ENCODE measurements around the gene IQSEC1. TPM values are rescaled to one million over a fixed set of nuclear protein-coding genes. Genes with fewer than 3 reads are reported as not detected.

IQSEC1 gene
- polyA plus RNA-seq, 3 donors, result 17.7 to 61.7 (median 30.3) TPM

DNA sequence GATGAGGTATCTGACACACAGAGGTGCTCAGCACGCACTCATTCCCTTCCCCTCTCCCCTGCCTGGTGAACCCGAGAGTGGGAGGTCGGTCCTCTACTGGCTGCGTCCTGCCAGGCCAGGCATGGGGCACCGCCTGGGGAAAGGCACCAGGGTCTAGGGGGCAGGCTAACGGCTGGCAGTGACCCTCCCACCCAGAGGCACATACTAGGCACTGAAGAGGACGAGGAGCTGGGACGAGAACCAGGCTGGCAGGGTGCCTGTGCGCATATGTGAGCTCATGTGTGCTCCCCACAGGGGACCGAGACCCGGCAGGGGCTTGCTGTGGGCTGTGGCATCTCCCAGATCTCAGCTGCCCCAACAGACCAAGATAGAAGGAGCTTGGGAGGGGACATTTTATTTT, 86.7 kb downstream of the IQSEC1 start:
- H3K27me3 ChIP-seq (ENCODE audit: control insufficient read depth in 2 of 2, insufficient read depth in 2 of 2, low read length in 2 of 2), result no peaks in the 10 kb centered on the region
- 95% methylated on average over 7 of the region's 11 CpGs for WGBS (ENCODE audit: insufficient coverage)
- H2AFZ ChIP-seq (ENCODE audit: insufficient read depth, low read depth, low read length, poor library complexity, severe bottlenecking), result no peak overlapping the region
- no peaks in the 10 kb centered on the region for H3K9me3 ChIP-seq (replicated peaks in 1 of 2; ENCODE audit: control insufficient read depth in 1 of 2, insufficient read depth in 1 of 2, low read length in 2 of 2)
- peaks cover 98% of the 10 kb centered on the region for H3K79me2 ChIP-seq (ENCODE audit: insufficient read depth, low read length)
- peaks cover 100% of the 10 kb centered on the region for H4K20me1 ChIP-seq (ENCODE audit: insufficient read depth, low read length)
- Mint-ChIP-seq H3K27ac (no peak overlapping the region), H3K4me3 (no peak overlapping the region), H3K9me3 (no peaks in the 10 kb centered on the region), H3K36me3 (peaks cover 76 to 85% of the 10 kb centered on the region in 2 donors), H3K27me3 (ENCODE audit: low read depth in 3 of 3) (peaks cover 0 to 12% (median 9%) of the 10 kb centered on the region in 3 donors), H3K4me1 (peaks cover 56% of the 10 kb centered on the region)
- TF ChIP-seq, protein P1, sequence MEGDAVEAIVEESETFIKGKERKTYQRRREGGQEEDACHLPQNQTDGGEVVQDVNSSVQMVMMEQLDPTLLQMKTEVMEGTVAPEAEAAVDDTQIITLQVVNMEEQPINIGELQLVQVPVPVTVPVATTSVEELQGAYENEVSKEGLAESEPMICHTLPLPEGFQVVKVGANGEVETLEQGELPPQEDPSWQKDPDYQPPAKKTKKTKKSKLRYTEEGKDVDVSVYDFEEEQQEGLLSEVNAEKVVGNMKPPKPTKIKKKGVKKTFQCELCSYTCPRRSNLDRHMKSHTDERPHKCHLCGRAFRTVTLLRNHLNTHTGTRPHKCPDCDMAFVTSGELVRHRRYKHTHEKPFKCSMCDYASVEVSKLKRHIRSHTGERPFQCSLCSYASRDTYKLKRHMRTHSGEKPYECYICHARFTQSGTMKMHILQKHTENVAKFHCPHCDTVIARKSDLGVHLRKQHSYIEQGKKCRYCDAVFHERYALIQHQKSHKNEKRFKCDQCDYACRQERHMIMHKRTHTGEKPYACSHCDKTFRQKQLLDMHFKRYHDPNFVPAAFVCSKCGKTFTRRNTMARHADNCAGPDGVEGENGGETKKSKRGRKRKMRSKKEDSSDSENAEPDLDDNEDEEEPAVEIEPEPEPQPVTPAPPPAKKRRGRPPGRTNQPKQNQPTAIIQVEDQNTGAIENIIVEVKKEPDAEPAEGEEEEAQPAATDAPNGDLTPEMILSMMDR (IDR thresholded peaks at IDR 0.05), result no peak
- no peak overlapping the region for H3K4me3 ChIP-seq (replicated peaks in 1 of 3; ENCODE audit: low read depth in 2 of 3, low read length in 3 of 3)
- peaks cover 24 to 90% of the 10 kb centered on the region in 2 donors for H3K36me3 ChIP-seq (replicated peaks in 1 of 2; ENCODE audit: control insufficient read depth in 1 of 2, insufficient read depth in 2 of 2, low read length in 2 of 2)
- no peak for DNase-seq
- intact Hi-C loops (cut with micrococcal nuclease), result no loop called here
- H3K9ac ChIP-seq (ENCODE audit: insufficient read depth, low read length, poor library complexity, severe bottlenecking), result no peak overlapping the region
- no peak overlapping the region for H3K27ac ChIP-seq (ENCODE audit: low read depth in 1 of 2, low read length in 2 of 2)
- no peak overlapping the region for H3K4me2 ChIP-seq (replicated peaks; ENCODE audit: extremely low read depth, low read length, poor library complexity, severe bottlenecking)
- peaks cover 7 to 17% of the 10 kb centered on the region in 2 donors for H3K4me1 ChIP-seq (ENCODE audit: control insufficient read depth in 1 of 2, insufficient read depth in 2 of 2, low read length in 2 of 2)

DNA sequence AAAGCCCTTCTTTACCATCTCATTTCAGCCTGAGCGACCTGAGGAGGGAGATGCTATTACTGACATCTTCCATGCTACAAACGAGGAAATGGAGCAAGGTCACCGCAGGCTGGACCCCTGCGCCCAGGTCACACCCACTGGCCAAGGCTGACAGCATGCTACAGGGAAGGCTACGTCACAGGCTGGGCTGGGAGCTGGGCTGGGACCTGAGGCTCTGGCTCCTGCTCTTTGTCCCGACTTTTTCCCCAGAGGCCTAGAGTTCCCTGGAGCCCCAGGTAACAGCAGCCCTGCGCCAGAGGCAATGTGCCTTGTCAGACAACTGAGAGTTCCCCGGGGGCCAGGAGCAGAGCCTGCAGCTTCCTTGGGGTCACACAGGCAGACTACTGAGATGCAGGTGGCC, 87.2 kb downstream of the IQSEC1 start:
- TF ChIP-seq, protein P1 (IDR thresholded peaks at IDR 0.05), result no peak
- peaks cover 24 to 90% of the 10 kb centered on the region in 2 donors for H3K36me3 ChIP-seq (replicated peaks in 1 of 2; ENCODE audit: control insufficient read depth in 1 of 2, insufficient read depth in 2 of 2, low read length in 2 of 2)
- Mint-ChIP-seq H3K27me3 (ENCODE audit: low read depth in 3 of 3) (peaks cover 0 to 9% (median 7%) of the 10 kb centered on the region in 3 donors), H3K36me3 (peaks cover 75 to 84% of the 10 kb centered on the region in 2 donors), H3K9me3 (no peaks in the 10 kb centered on the region), H3K4me3 (no peak overlapping the region), H3K27ac (no peak overlapping the region), H3K4me1 (peaks cover 54% of the 10 kb centered on the region)
- H3K27ac ChIP-seq (ENCODE audit: low read depth in 1 of 2, low read length in 2 of 2), result no peak overlapping the region
- no peak for DNase-seq
- no peaks in the 10 kb centered on the region for H3K9me3 ChIP-seq (replicated peaks in 1 of 2; ENCODE audit: control insufficient read depth in 1 of 2, insufficient read depth in 1 of 2, low read length in 2 of 2)
- H3K4me2 ChIP-seq (replicated peaks; ENCODE audit: extremely low read depth, low read length, poor library complexity, severe bottlenecking), result no peak overlapping the region
- H3K27me3 ChIP-seq (ENCODE audit: control insufficient read depth in 2 of 2, insufficient read depth in 2 of 2, low read length in 2 of 2), result no peaks in the 10 kb centered on the region
- H3K9ac ChIP-seq (ENCODE audit: insufficient read depth, low read length, poor library complexity, severe bottlenecking), result no peak overlapping the region
- peaks cover 100% of the 10 kb centered on the region for H4K20me1 ChIP-seq (ENCODE audit: insufficient read depth, low read length)
- H3K4me3 ChIP-seq (replicated peaks in 1 of 3; ENCODE audit: low read depth in 2 of 3, low read length in 3 of 3), result no peak overlapping the region
- intact Hi-C loops (cut with micrococcal nuclease), result no loop called here
- 90% methylated on average over 7 of the region's 8 CpGs for WGBS (ENCODE audit: insufficient coverage)
- peaks cover 98% of the 10 kb centered on the region for H3K79me2 ChIP-seq (ENCODE audit: insufficient read depth, low read length)
- peaks cover 7 to 17% of the 10 kb centered on the region in 2 donors for H3K4me1 ChIP-seq (ENCODE audit: control insufficient read depth in 1 of 2, insufficient read depth in 2 of 2, low read length in 2 of 2)
- no peak overlapping the region for H2AFZ ChIP-seq (ENCODE audit: insufficient read depth, low read depth, low read length, poor library complexity, severe bottlenecking)
